Calu3 (cell line): ENCODE results near the gene OSCP1. TPM values are rescaled to one million over a fixed set of nuclear protein-coding genes. Genes with fewer than 3 reads are reported as not detected.

ENCODE experiments used
- BruUV-seq: library from RNA; stranded (reverse); fragments of 400-500 nt; replicated peaks from 2 replicates; lab custom pipeline; 2021; lab: Mats Ljungman, UMichigan
- CTCF ChIA-PET: fragments of 300-600 bp; sonication (Branson Sonifier 250); formaldehyde crosslinking; loops from one replicate; lab custom pipeline; 2022; ENCODE audit warnings: antibody characterized with exemption; lab: Charles Lee
- DNase-seq: peaks from one replicate; pipeline ENCODE4 v3.0.0; 2022
- H3K27ac Mint-ChIP-seq: one replicate; pipeline ENCODE4 v1.8.0; 2022; ENCODE audit warnings: mixed read lengths; ENCODE audit not compliant: unreplicated experiment
- H3K27me3 Mint-ChIP-seq: one replicate; pipeline ENCODE4 v1.8.0; 2022; ENCODE audit warnings: mixed read lengths; ENCODE audit not compliant: unreplicated experiment
- H3K36me3 Mint-ChIP-seq: one replicate; pipeline ENCODE4 v1.8.0; 2022; ENCODE audit warnings: mild to moderate bottlenecking, moderate library complexity, mixed read lengths; ENCODE audit not compliant: insufficient read depth, unreplicated experiment
- H3K4me1 Mint-ChIP-seq: one replicate; pipeline ENCODE4 v1.8.0; 2022; ENCODE audit warnings: mild to moderate bottlenecking, low read depth, mixed read lengths; ENCODE audit not compliant: unreplicated experiment
- H3K4me3 Mint-ChIP-seq: one replicate; pipeline ENCODE4 v1.8.0; 2022; ENCODE audit warnings: mild to moderate bottlenecking, low read depth, moderate library complexity, mixed read lengths; ENCODE audit not compliant: unreplicated experiment
- H3K9me3 Mint-ChIP-seq: one replicate; pipeline ENCODE4 v1.8.0; 2022; ENCODE audit warnings: low read depth, mixed read lengths; ENCODE audit not compliant: unreplicated experiment
- CTCF ChIP-seq: fragments of 200-600 bp; IDR thresholded peaks from one replicate; pipeline ENCODE4 v1.8.0; 2022; ENCODE audit warnings: antibody characterized with exemption; ENCODE audit not compliant: unreplicated experiment
- intact Hi-C: fragments of 100-400 bp; cut with micrococcal nuclease; formaldehyde crosslinking; loops from one replicate; pipeline ENCODE4 v1.10.0; 2022; ENCODE audit not compliant: unreplicated experiment
- total RNA-seq: library from RNA; stranded (reverse); gene quantifications from 2 replicates; pipeline ENCODE4 v1.2.3, GENCODE V29; 2022

Gene OSCP1
- total RNA-seq, 1 experiment from 2014 or later = 2.0 TPM

GRCh38 chr1:36425791-36426190 lies 24.5 kb downstream of the OSCP1 start:
- Mint-ChIP-seq H3K4me3 (no peak overlapping the region), H3K36me3 (no peaks in the 10 kb centered on the region), H3K4me1 (peaks cover 18% of the 10 kb centered on the region), H3K9me3 (no peaks in the 10 kb centered on the region), H3K27ac (no peak overlapping the region), H3K27me3 (no peaks in the 10 kb centered on the region)
- CTCF ChIA-PET = interaction anchor here (0.7 kb wide), 1 partner anchor 1054 kb away, joined by 3 read pairs; no protein-coding TSS in a partner anchor
- no peak for TF ChIP-seq CTCF
- no peak for DNase-seq
- no TSS peak for BruUV-seq
- intact Hi-C loops = no loop called here

GRCh38 chr1:36421649-36422048 lies 28.6 kb downstream of the OSCP1 start:
- H3K4me3 Mint-ChIP-seq = no peak overlapping the region
- H3K27ac Mint-ChIP-seq = peak overlapping the region; percentile 37
- H3K9me3 Mint-ChIP-seq = no peaks in the 10 kb centered on the region
- CTCF ChIA-PET = interaction anchor here (0.6 to 1.3 kb wide), 3 partner anchors 50 to 115 kb away, joined by 4 to 7 read pairs (median 5); no protein-coding TSS in a partner anchor
- no TSS peak for BruUV-seq
- intact Hi-C loops = loop anchor here (2.0 kb wide), 2 partner anchors 71 to 121 kb away; no protein-coding TSS in a partner anchor
- no peak for DNase-seq
- H3K36me3 Mint-ChIP-seq = no peaks in the 10 kb centered on the region
- peaks cover 22% of the 10 kb centered on the region for H3K4me1 Mint-ChIP-seq
- H3K27me3 Mint-ChIP-seq = no peaks in the 10 kb centered on the region
- no peak for TF ChIP-seq CTCF

GRCh38 chr1:36420836-36421317 lies 29.4 kb downstream of the OSCP1 start:
- Mint-ChIP-seq H3K36me3 (no peaks in the 10 kb centered on the region), H3K4me3 (no peak overlapping the region), H3K27ac (peak overlapping the region; percentile 37), H3K4me1 (peaks cover 18% of the 10 kb centered on the region), H3K9me3 (no peaks in the 10 kb centered on the region), H3K27me3 (no peaks in the 10 kb centered on the region)
- DNase-seq = peak; percentile 94
- intact Hi-C loops = loop anchor here (1.0 to 2.0 kb wide), 3 partner anchors 70 to 120 kb away; no protein-coding TSS in a partner anchor
- peak; percentile 95 for TF ChIP-seq CTCF
- BruUV-seq = no TSS peak
- CTCF ChIA-PET = interaction anchor here (0.6 to 2.5 kb wide), 2 partner anchors 49 to 78 kb away, joined by 7 to 11 read pairs; no protein-coding TSS in a partner anchor

GRCh38 chr1:36420409-36420808 lies 29.8 kb downstream of the OSCP1 start:
- H3K27me3 Mint-ChIP-seq = no peaks in the 10 kb centered on the region
- no peaks in the 10 kb centered on the region for H3K9me3 Mint-ChIP-seq
- no peak for TF ChIP-seq CTCF
- H3K4me3 Mint-ChIP-seq = no peak overlapping the region
- no peak for DNase-seq
- no peak overlapping the region for H3K27ac Mint-ChIP-seq
- CTCF ChIA-PET = interaction anchor here (2.5 kb wide), 1 partner anchor 78 kb away, joined by 11 read pairs; no protein-coding TSS in a partner anchor
- H3K4me1 Mint-ChIP-seq = peaks cover 13% of the 10 kb centered on the region
- no peaks in the 10 kb centered on the region for H3K36me3 Mint-ChIP-seq
- intact Hi-C loops = loop anchor here (1.0 to 2.0 kb wide), 3 partner anchors 70 to 120 kb away; no protein-coding TSS in a partner anchor
- no TSS peak for BruUV-seq
